HEK293 (cell line): Measurements from ENCODE around the gene ERGIC1.

Experiments used
- CTCF ChIA-PET: fragments of 350-600 bp; formaldehyde crosslinking; extraction: SDS; loops from one replicate; lab custom pipeline; 2021; ENCODE audit warnings: antibody characterized with exemption; lab: Yijun Ruan, JAX
- POLR2A ChIA-PET: fragments of 300-600 bp; formaldehyde crosslinking; extraction: SDS; loops from one replicate; lab custom pipeline; 2020; ENCODE audit warnings: antibody characterized with exemption, inconsistent platforms; lab: Yijun Ruan, JAX
- H3K27ac ChIP-seq: fragments of 200-500 bp; sonication (Bioruptor generic); 2 replicates; pipeline ENCODE4 v1.5.1; 2014; ENCODE audit warnings: low read depth, low read length, control low read depth, inconsistent platforms; ENCODE audit errors: extremely low read depth
- H3K36me3 ChIP-seq, 2 experiments: fragments of 200-500 bp in 1 of 2; sonication (Bioruptor generic) in 1 of 2; 1 replicate in 1 of 2; 2 replicates in 1 of 2; pipeline ENCODE4 v1.5.1; 2014 to 2017; ENCODE audit warnings: inconsistent platforms in 2 of 2, low read length in 2 of 2; ENCODE audit not compliant: control insufficient read depth in 2 of 2, insufficient read depth in 1 of 2
- H3K4me1 ChIP-seq: fragments of 200-500 bp; sonication (Bioruptor generic); 2 replicates; pipeline ENCODE4 v1.5.1; 2014; ENCODE audit warnings: mild to moderate bottlenecking, low read length, inconsistent platforms; ENCODE audit not compliant: control insufficient read depth, insufficient read depth
- H3K4me3 ChIP-seq: 2 replicates; pipeline ENCODE4 v1.5.1; 2011; ENCODE audit warnings: low read depth, mild to moderate bottlenecking, control low read depth, low read length, moderate library complexity
- H3K9me3 ChIP-seq: fragments of 200-500 bp; sonication (Bioruptor generic); 2 replicates; pipeline ENCODE4 v1.5.1; 2014; ENCODE audit warnings: low read depth, low read length, inconsistent platforms; ENCODE audit not compliant: control insufficient read depth, insufficient read depth
- HIC1 ChIP-seq: fragments of 450-650 bp; formaldehyde crosslinking; IDR thresholded peaks from 2 replicates; pipeline ENCODE4 v1.5.1; 2016; ENCODE audit warnings: missing biosample characterization, missing genetic modification characterization
- MZF1 ChIP-seq: fragments of 450-650 bp; formaldehyde crosslinking; IDR thresholded peaks from 2 replicates; pipeline ENCODE4 v1.5.1; 2017; ENCODE audit warnings: missing biosample characterization, missing genetic modification characterization, borderline replicate concordance
- PBX3 ChIP-seq: sonication (generic); formaldehyde crosslinking; IDR thresholded peaks from 2 replicates; pipeline ENCODE4 v1.8.1; 2022; ENCODE audit warnings: mild to moderate bottlenecking, moderate library complexity, missing genetic modification reagents
- SP3 ChIP-seq: fragments of 450-650 bp; formaldehyde crosslinking; IDR thresholded peaks from 2 replicates; pipeline ENCODE4 v1.5.1; 2016; ENCODE audit warnings: missing biosample characterization, missing genetic modification characterization
- TCF7L2 ChIP-seq: IDR thresholded peaks from 2 replicates; pipeline ENCODE4 v1.6.1; 2011; ENCODE audit warnings: low read depth, mild to moderate bottlenecking, inconsistent platforms, low read length, moderate library complexity, borderline replicate concordance
- YY1 ChIP-seq: fragments of 450-650 bp; formaldehyde crosslinking; IDR thresholded peaks from 2 replicates; pipeline ENCODE4 v1.5.1; 2018; ENCODE audit warnings: missing biosample characterization, missing genetic modification characterization
- ZNF121 ChIP-seq: fragments of 450-650 bp; formaldehyde crosslinking; IDR thresholded peaks from 2 replicates; pipeline ENCODE4 v1.5.1; 2016; ENCODE audit warnings: missing biosample characterization, missing genetic modification characterization
- ZNF133 ChIP-seq: fragments of 450-650 bp; formaldehyde crosslinking; IDR thresholded peaks from 2 replicates; pipeline ENCODE4 v1.5.1; 2016; ENCODE audit warnings: missing biosample characterization, missing genetic modification characterization
- ZNF169 ChIP-seq: fragments of 450-650 bp; formaldehyde crosslinking; IDR thresholded peaks from 2 replicates; pipeline ENCODE4 v1.5.1; 2016; ENCODE audit warnings: missing biosample characterization, missing genetic modification characterization
- ZNF184 ChIP-seq: fragments of 450-650 bp; IDR thresholded peaks from 2 replicates; pipeline ENCODE4 v1.5.1; 2018; ENCODE audit warnings: missing biosample characterization, mild to moderate bottlenecking, missing genetic modification characterization
- ZNF19 ChIP-seq: fragments of 450-650 bp; formaldehyde crosslinking; IDR thresholded peaks from 2 replicates; pipeline ENCODE4; 2016; ENCODE audit warnings: missing biosample characterization, missing genetic modification characterization, low read depth
- ZNF404 ChIP-seq: fragments of 450-650 bp; formaldehyde crosslinking; IDR thresholded peaks from 2 replicates; pipeline ENCODE4 v1.5.1; 2017; ENCODE audit warnings: missing biosample characterization, missing genetic modification characterization
- ZNF529 ChIP-seq: fragments of 450-650 bp; formaldehyde crosslinking; IDR thresholded peaks from 2 replicates; pipeline ENCODE4 v1.5.1; 2017; ENCODE audit warnings: missing genetic modification characterization, missing biosample characterization; ENCODE audit not compliant: insufficient replicate concordance
- ZNF654 ChIP-seq: fragments of 450-650 bp; formaldehyde crosslinking; IDR thresholded peaks from 2 replicates; pipeline ENCODE4 v1.5.1; 2016; ENCODE audit warnings: low read depth, missing biosample characterization, missing genetic modification characterization
- ZNF777 ChIP-seq: fragments of 450-650 bp; formaldehyde crosslinking; IDR thresholded peaks from 2 replicates; pipeline ENCODE4 v1.5.1; 2017; ENCODE audit warnings: missing biosample characterization, missing genetic modification characterization, borderline replicate concordance
- ZNF843 ChIP-seq: fragments of 450-650 bp; formaldehyde crosslinking; IDR thresholded peaks from 2 replicates; pipeline ENCODE4 v1.5.1; 2016; ENCODE audit warnings: missing biosample characterization, missing genetic modification characterization
- TF ChIP-seq, protein P1 (sequence below): fragments of 450-650 bp; formaldehyde crosslinking; IDR thresholded peaks from 2 replicates; pipeline ENCODE4 v1.5.1; 2016; ENCODE audit warnings: missing biosample characterization, missing genetic modification characterization
- TF ChIP-seq, protein P2 (sequence below): fragments of 450-650 bp; formaldehyde crosslinking; IDR thresholded peaks from 2 replicates; pipeline ENCODE4 v1.5.1; 2016; ENCODE audit warnings: missing biosample characterization, missing genetic modification characterization
- TF ChIP-seq, protein P3 (sequence below): fragments of 450-650 bp; IDR thresholded peaks from 2 replicates; pipeline ENCODE4 v1.5.1; 2018; ENCODE audit warnings: missing biosample characterization, mild to moderate bottlenecking, missing genetic modification characterization
- TF ChIP-seq, protein P4 (sequence below): fragments of 450-650 bp; formaldehyde crosslinking; IDR thresholded peaks from 2 replicates; pipeline ENCODE4 v1.5.1; 2016; ENCODE audit warnings: missing biosample characterization, missing genetic modification characterization

ERGIC1 gene

GRCh38 chr5:172887692-172888091 lies 53.6 kb downstream of the ERGIC1 start:
- CTCF ChIA-PET = no interaction called here
- POLR2A ChIA-PET = no interaction called here
- TF ChIP-seq MZF1 (tag by site-specific recombination) (no peak), TCF7L2 (no peak), ZNF843 (tag by site-specific recombination) (no peak), ZNF184 (tag by site-specific recombination) (no peak), ZNF529 (tag by site-specific recombination) (no peak), HIC1 (tag by site-specific recombination) (no peak), ZNF777 (tag by site-specific recombination) (no peak), ZNF169 (tag by site-specific recombination) (no peak), ZNF133 (tag by site-specific recombination) (no peak), ZNF19 (no peak), ZNF121 (tag by site-specific recombination) (no peak)
- TF ChIP-seq, protein P1, sequence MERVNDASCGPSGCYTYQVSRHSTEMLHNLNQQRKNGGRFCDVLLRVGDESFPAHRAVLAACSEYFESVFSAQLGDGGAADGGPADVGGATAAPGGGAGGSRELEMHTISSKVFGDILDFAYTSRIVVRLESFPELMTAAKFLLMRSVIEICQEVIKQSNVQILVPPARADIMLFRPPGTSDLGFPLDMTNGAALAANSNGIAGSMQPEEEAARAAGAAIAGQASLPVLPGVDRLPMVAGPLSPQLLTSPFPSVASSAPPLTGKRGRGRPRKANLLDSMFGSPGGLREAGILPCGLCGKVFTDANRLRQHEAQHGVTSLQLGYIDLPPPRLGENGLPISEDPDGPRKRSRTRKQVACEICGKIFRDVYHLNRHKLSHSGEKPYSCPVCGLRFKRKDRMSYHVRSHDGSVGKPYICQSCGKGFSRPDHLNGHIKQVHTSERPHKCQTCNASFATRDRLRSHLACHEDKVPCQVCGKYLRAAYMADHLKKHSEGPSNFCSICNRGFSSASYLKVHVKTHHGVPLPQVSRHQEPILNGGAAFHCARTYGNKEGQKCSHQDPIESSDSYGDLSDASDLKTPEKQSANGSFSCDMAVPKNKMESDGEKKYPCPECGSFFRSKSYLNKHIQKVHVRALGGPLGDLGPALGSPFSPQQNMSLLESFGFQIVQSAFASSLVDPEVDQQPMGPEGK (tag by site-specific recombination) = no peak
- TF ChIP-seq, protein P2, sequence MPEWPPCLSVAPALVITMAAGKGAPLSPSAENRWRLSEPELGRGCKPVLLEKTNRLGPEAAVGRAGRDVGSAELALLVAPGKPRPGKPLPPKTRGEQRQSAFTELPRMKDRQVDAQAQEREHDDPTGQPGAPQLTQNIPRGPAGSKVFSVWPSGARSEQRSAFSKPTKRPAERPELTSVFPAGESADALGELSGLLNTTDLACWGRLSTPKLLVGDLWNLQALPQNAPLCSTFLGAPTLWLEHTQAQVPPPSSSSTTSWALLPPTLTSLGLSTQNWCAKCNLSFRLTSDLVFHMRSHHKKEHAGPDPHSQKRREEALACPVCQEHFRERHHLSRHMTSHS = no peak
- TF ChIP-seq, protein P3, sequence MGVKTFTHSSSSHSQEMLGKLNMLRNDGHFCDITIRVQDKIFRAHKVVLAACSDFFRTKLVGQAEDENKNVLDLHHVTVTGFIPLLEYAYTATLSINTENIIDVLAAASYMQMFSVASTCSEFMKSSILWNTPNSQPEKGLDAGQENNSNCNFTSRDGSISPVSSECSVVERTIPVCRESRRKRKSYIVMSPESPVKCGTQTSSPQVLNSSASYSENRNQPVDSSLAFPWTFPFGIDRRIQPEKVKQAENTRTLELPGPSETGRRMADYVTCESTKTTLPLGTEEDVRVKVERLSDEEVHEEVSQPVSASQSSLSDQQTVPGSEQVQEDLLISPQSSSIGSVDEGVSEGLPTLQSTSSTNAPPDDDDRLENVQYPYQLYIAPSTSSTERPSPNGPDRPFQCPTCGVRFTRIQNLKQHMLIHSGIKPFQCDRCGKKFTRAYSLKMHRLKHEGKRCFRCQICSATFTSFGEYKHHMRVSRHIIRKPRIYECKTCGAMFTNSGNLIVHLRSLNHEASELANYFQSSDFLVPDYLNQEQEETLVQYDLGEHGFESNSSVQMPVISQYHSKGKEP (tag by site-specific recombination) = no peak

DNA sequence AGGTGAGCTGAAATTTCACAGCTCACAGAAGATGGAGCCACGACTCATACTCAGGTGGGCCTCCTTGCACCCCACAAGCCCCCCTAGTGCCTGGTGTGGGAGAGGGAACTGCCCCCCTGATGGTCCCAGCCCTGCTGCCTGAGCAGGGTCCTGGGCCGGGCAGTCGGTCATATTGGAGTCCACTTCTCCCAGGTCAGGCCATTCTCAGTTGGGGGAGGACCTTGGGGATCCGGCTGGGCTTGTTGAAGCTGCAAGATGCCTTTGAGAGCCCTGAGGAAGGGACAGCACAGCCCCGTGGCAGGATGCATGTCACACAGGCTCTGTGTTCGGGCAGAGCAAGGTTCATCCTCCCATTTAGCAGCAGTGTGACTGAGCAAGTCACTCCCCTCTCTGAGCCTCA lies 56.6 kb downstream of the ERGIC1 start:
- TF ChIP-seq SP3 (no peak), PBX3 (CRISPR knock-in tag) (no peak), ZNF654 (tag by site-specific recombination) (no peak), YY1 (tag by site-specific recombination) (no peak), ZNF404 (tag by site-specific recombination) (no peak)
- TF ChIP-seq, protein P4, sequence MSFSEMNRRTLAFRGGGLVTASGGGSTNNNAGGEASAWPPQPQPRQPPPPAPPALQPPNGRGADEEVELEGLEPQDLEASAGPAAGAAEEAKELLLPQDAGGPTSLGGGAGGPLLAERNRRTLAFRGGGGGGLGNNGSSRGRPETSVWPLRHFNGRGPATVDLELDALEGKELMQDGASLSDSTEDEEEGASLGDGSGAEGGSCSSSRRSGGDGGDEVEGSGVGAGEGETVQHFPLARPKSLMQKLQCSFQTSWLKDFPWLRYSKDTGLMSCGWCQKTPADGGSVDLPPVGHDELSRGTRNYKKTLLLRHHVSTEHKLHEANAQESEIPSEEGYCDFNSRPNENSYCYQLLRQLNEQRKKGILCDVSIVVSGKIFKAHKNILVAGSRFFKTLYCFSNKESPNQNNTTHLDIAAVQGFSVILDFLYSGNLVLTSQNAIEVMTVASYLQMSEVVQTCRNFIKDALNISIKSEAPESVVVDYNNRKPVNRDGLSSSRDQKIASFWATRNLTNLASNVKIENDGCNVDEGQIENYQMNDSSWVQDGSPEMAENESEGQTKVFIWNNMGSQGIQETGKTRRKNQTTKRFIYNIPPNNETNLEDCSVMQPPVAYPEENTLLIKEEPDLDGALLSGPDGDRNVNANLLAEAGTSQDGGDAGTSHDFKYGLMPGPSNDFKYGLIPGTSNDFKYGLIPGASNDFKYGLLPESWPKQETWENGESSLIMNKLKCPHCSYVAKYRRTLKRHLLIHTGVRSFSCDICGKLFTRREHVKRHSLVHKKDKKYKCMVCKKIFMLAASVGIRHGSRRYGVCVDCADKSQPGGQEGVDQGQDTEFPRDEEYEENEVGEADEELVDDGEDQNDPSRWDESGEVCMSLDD = no peak
- Histone ChIP-seq H3K9me3 (no peaks in the 10 kb centered on the region), H3K36me3 (peaks cover 0 to 20% of the 10 kb centered on the region in 2 experiments; a peak in 2 of 3 replicates), H3K27ac (no peak overlapping the region), H3K4me1 (no peaks in the 10 kb centered on the region), H3K4me3 (no peak overlapping the region)
- ChIA-PET CTCF (no interaction called here), POLR2A (no interaction called here)

More at GRCh38 chr5:172887692-172888091, 53.6 kb downstream of the ERGIC1 start:
- Histone ChIP-seq H3K4me3 (no peak overlapping the region), H3K9me3 (no peaks in the 10 kb centered on the region), H3K27ac (no peak overlapping the region), H3K4me1 (no peaks in the 10 kb centered on the region), H3K36me3 (peaks cover 0 to 21% of the 10 kb centered on the region in 2 experiments; a peak in 2 of 3 replicates)
